Measurements from ENCODE around the gene BLVRB. TPM values are rescaled to one million over a fixed set of nuclear protein-coding genes. Genes with fewer than 3 reads are reported as not detected.

The BLVRB gene
- total RNA-seq, 1 donor from 2014 or later, result 295 TPM

DNA sequence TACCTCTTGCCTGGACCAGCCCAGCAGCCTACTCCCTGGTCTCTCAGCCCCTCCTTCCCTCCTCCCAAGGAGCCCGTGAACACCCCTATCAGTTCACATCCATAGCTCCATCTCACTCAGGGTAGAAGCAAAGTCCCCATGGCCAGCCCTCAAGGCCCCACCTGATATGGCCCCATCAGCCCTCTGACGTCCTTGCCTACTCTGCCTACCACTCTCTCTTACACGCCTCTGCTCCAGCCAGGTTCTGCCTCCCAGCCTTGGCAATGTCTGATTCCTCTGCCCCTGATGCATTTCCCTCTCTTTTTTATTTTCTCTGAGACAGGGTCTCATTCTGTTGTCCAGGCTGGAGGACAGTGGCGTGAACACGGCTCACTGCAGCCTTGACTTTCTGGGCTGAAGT lies 13.5 kb downstream of the BLVRB start:
- Histone ChIP-seq H3K4me3 (no peak overlapping the region), H3K4me1 (no peaks in the 10 kb centered on the region), H3K27ac (no peak overlapping the region), H3K9me3 (no peaks in the 10 kb centered on the region), H3K36me3 (peaks cover 25 to 51% of the 10 kb centered on the region in 2 donors), H3K27me3 (no peaks in the 10 kb centered on the region)
- no peak for DNase-seq (ENCODE audit: low spot score in 2 of 2)
- intact Hi-C loops (cut with DNase I), result no loop called here
- TF ChIP-seq, protein P1, sequence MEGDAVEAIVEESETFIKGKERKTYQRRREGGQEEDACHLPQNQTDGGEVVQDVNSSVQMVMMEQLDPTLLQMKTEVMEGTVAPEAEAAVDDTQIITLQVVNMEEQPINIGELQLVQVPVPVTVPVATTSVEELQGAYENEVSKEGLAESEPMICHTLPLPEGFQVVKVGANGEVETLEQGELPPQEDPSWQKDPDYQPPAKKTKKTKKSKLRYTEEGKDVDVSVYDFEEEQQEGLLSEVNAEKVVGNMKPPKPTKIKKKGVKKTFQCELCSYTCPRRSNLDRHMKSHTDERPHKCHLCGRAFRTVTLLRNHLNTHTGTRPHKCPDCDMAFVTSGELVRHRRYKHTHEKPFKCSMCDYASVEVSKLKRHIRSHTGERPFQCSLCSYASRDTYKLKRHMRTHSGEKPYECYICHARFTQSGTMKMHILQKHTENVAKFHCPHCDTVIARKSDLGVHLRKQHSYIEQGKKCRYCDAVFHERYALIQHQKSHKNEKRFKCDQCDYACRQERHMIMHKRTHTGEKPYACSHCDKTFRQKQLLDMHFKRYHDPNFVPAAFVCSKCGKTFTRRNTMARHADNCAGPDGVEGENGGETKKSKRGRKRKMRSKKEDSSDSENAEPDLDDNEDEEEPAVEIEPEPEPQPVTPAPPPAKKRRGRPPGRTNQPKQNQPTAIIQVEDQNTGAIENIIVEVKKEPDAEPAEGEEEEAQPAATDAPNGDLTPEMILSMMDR (IDR thresholded peaks at IDR 0.05), result no peak

DNA sequence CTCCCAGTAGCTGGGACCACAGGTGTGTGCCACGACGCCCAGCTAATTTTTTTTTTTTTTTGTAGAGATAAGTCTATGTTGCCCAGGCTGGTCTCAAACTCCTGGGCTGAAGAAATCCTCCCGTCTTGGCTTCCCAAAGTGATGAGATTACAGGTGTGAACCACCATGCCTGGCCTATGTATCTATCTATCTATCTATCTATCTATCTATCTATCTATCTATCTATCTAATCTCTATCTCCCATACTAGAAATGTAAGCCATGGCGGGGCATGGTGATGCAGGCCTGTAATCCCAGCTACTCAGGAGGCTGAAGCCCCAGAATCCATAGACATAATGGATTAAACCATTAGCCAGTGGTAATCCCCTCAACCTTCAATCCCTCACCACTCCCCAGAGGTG lies 14.9 kb downstream of the BLVRB start:
- intact Hi-C loops (cut with DNase I), result no loop called here
- Histone ChIP-seq H3K4me3 (no peak overlapping the region), H3K4me1 (no peaks in the 10 kb centered on the region), H3K36me3 (peaks cover 23 to 46% of the 10 kb centered on the region in 2 donors), H3K27me3 (no peaks in the 10 kb centered on the region), H3K27ac (no peak overlapping the region), H3K9me3 (no peaks in the 10 kb centered on the region)
- DNase-seq (ENCODE audit: low spot score in 2 of 2), result no peak
- TF ChIP-seq, protein P1 (IDR thresholded peaks at IDR 0.05), result no peak

DNA sequence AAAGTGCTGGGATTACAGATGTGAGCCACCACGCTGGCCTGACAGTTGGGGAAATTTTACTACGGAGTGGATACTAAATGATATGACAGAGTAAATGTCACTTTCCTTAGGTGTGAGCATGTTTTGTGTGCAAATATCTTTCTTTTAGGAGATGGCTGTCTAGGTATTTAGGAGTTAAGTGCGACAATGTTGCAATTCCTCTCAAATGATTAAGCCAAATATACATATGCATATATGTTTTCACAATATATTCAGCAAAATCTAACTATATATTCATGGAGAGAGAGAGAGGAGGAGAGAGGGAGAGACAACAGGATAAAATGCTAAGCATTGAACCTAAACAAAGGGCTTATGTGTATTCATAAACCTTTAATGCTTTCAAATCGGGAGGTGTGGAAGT lies 16.0 kb downstream of the BLVRB start:
- no peak for DNase-seq (ENCODE audit: low spot score in 2 of 2)
- intact Hi-C loops (cut with DNase I), result no loop called here
- TF ChIP-seq, protein P1 (IDR thresholded peaks at IDR 0.05), result no peak
- H3K4me1 ChIP-seq, result no peaks in the 10 kb centered on the region
- H3K4me3 ChIP-seq, result no peak overlapping the region
- peaks cover 18 to 38% of the 10 kb centered on the region in 2 donors for H3K36me3 ChIP-seq
- no peaks in the 10 kb centered on the region for H3K9me3 ChIP-seq
- no peak overlapping the region for H3K27ac ChIP-seq
- no peaks in the 10 kb centered on the region for H3K27me3 ChIP-seq

DNA sequence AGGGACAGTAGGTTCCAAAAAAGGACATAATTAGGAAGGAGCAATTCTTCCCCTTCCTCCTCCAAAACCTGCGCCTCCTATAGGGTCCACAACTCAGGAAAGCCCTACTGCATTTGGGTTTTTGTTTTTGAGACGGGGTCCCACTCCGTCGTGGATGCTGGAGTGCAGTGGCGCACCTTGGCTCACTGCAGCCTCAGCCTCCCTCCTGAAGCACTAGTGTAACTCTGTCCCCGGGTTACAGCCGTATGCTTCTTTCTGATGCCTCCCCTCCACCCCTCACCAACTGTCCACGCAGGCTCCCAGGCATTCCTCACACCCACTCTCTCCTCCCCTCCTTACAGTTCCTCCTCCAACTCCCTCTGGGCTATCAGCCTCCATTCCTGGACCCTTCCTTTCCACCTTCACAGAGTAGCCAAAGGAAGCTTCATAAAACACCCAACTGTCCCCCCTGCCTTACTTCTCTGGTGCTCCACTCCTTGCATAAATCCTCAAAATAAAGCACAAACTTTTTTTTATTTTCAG lies 19.2 kb downstream of the BLVRB start:
- no peaks in the 10 kb centered on the region for H3K27me3 ChIP-seq
- peaks cover 24 to 48% of the 10 kb centered on the region in 2 donors for H3K36me3 ChIP-seq
- H3K4me3 ChIP-seq, result no peak overlapping the region
- no peak overlapping the region for H3K27ac ChIP-seq
- TF ChIP-seq, protein P1 (IDR thresholded peaks at IDR 0.05), result no peak
- H3K9me3 ChIP-seq, result no peaks in the 10 kb centered on the region
- no peak for DNase-seq (ENCODE audit: low spot score in 2 of 2)
- intact Hi-C loops (cut with DNase I), result no loop called here
- H3K4me1 ChIP-seq, result peaks cover 3 to 11% of the 10 kb centered on the region in 2 donors

DNA sequence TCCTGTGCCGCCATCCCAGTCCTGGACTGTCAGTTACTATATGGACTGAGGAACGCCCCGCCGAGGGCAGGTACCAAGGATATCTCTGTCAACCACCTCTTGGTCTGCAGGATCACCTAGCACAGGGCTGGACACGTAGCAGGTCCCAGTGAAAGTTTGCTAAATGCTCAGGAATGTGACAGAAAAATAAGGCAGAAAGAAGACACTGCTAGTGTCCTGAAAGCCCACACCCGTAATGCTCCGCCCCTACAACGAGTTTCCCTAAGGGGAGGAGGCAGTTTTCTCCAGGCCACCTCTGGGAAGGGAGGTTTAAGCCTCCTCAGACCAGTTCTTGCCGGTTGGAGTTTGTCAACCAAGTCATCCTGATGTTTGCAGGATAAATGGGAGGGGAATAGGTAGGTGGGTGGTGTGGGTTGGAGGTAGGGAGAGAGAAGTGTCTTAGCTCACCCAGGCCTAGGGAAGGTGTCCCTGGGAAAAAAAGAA lies 19.7 kb downstream of the BLVRB start:
- intact Hi-C loops (cut with DNase I), result no loop called here
- Histone ChIP-seq H3K9me3 (no peaks in the 10 kb centered on the region), H3K27ac (no peak overlapping the region), H3K27me3 (no peaks in the 10 kb centered on the region), H3K4me3 (no peak overlapping the region), H3K36me3 (peaks cover 26 to 48% of the 10 kb centered on the region in 2 donors), H3K4me1 (peaks cover 3 to 13% of the 10 kb centered on the region in 2 donors)
- no peak for DNase-seq (ENCODE audit: low spot score in 2 of 2)
- TF ChIP-seq, protein P1 (IDR thresholded peaks at IDR 0.05), result no peak
